HEK293 (cell line): ENCODE results near the gene TXNRD2.

Experiments used
- CTCF ChIP-seq: fragments of 450-650 bp; formaldehyde crosslinking; IDR thresholded peaks from 2 replicates; pipeline ENCODE4 v1.5.1; 2016; ENCODE audit warnings: missing biosample characterization, missing genetic modification characterization
- PRDM6 ChIP-seq: fragments of 450-650 bp; formaldehyde crosslinking; IDR thresholded peaks from 2 replicates; pipeline ENCODE4 v1.5.1; 2017; ENCODE audit warnings: missing biosample characterization, missing genetic modification characterization
- RBAK ChIP-seq: fragments of 450-650 bp; formaldehyde crosslinking; IDR thresholded peaks from 2 replicates; pipeline ENCODE4 v1.5.1; 2016; ENCODE audit warnings: missing biosample characterization, missing genetic modification characterization
- TCF7L2 ChIP-seq: IDR thresholded peaks from 2 replicates; pipeline ENCODE4 v1.6.1; 2011; ENCODE audit warnings: low read depth, mild to moderate bottlenecking, inconsistent platforms, low read length, moderate library complexity, borderline replicate concordance
- ZBTB11 ChIP-seq: fragments of 450-650 bp; formaldehyde crosslinking; conservative IDR thresholded peaks from 2 replicates; pipeline ENCODE4 v1.5.1; 2016; ENCODE audit warnings: low read depth, missing biosample characterization, missing genetic modification characterization
- ZBTB17 ChIP-seq: fragments of 450-650 bp; formaldehyde crosslinking; IDR thresholded peaks from 2 replicates; pipeline ENCODE4 v1.5.1; 2016; ENCODE audit warnings: missing biosample characterization, missing genetic modification characterization
- ZBTB48 ChIP-seq: fragments of 450-650 bp; formaldehyde crosslinking; IDR thresholded peaks from 2 replicates; pipeline ENCODE4 v1.5.1; 2016; ENCODE audit warnings: missing biosample characterization, missing genetic modification characterization
- ZFP69B ChIP-seq: fragments of 450-650 bp; formaldehyde crosslinking; IDR thresholded peaks from 2 replicates; pipeline ENCODE4 v1.5.1; 2016; ENCODE audit warnings: missing biosample characterization, missing genetic modification characterization
- ZNF16 ChIP-seq: fragments of 450-650 bp; formaldehyde crosslinking; IDR thresholded peaks from 2 replicates; pipeline ENCODE4 v1.5.1; 2016; ENCODE audit warnings: low read depth, missing biosample characterization, missing genetic modification characterization
- ZNF175 ChIP-seq: fragments of 450-650 bp; formaldehyde crosslinking; IDR thresholded peaks from 2 replicates; pipeline ENCODE4 v1.5.1; 2016; ENCODE audit warnings: missing biosample characterization, missing genetic modification characterization
- ZNF223 ChIP-seq: fragments of 450-650 bp; formaldehyde crosslinking; IDR thresholded peaks from 2 replicates; pipeline ENCODE4 v1.5.1; 2016; ENCODE audit warnings: missing biosample characterization, missing genetic modification characterization
- ZNF24 ChIP-seq: fragments of 450-650 bp; formaldehyde crosslinking; IDR thresholded peaks from 2 replicates; pipeline ENCODE4 v1.5.1; 2016; ENCODE audit warnings: missing biosample characterization, missing genetic modification characterization
- ZNF324 ChIP-seq: fragments of 450-650 bp; formaldehyde crosslinking; IDR thresholded peaks from 2 replicates; pipeline ENCODE4 v1.5.1; 2016; ENCODE audit warnings: missing biosample characterization, missing genetic modification characterization
- ZNF341 ChIP-seq: fragments of 450-650 bp; formaldehyde crosslinking; IDR thresholded peaks from 2 replicates; pipeline ENCODE4; 2016; ENCODE audit warnings: low read depth, missing biosample characterization, missing genetic modification characterization
- ZNF394 ChIP-seq: fragments of 450-650 bp; formaldehyde crosslinking; IDR thresholded peaks from 2 replicates; pipeline ENCODE4 v1.5.1; 2016; ENCODE audit warnings: missing biosample characterization, missing genetic modification characterization, mild to moderate bottlenecking, moderate library complexity, borderline replicate concordance
- ZNF433 ChIP-seq: fragments of 450-650 bp; formaldehyde crosslinking; IDR thresholded peaks from 2 replicates; pipeline ENCODE4 v1.5.1; 2016; ENCODE audit warnings: missing biosample characterization, missing genetic modification characterization, low read depth
- ZNF560 ChIP-seq: fragments of 450-650 bp; formaldehyde crosslinking; IDR thresholded peaks from 2 replicates; pipeline ENCODE4 v1.5.1; 2017; ENCODE audit warnings: missing biosample characterization, missing genetic modification characterization, borderline replicate concordance
- ZNF561 ChIP-seq: fragments of 450-650 bp; IDR thresholded peaks from 2 replicates; pipeline ENCODE4 v1.5.1; 2018; ENCODE audit warnings: missing biosample characterization, missing genetic modification characterization, borderline replicate concordance
- ZNF571 ChIP-seq: fragments of 450-650 bp; formaldehyde crosslinking; IDR thresholded peaks from 2 replicates; pipeline ENCODE4 v1.5.0; 2017; ENCODE audit warnings: missing biosample characterization, missing genetic modification characterization
- ZNF645 ChIP-seq: fragments of 450-650 bp; formaldehyde crosslinking; IDR thresholded peaks from 2 replicates; pipeline ENCODE4; 2016; ENCODE audit warnings: missing biosample characterization, missing genetic modification characterization
- ZNF701 ChIP-seq: fragments of 450-650 bp; formaldehyde crosslinking; IDR thresholded peaks from 2 replicates; pipeline ENCODE4 v1.5.1; 2016; ENCODE audit warnings: missing biosample characterization, missing genetic modification characterization
- ZNF791 ChIP-seq: fragments of 450-650 bp; formaldehyde crosslinking; IDR thresholded peaks from 2 replicates; pipeline ENCODE4 v1.5.1; 2016; ENCODE audit warnings: missing biosample characterization, missing genetic modification characterization
- ZSCAN23 ChIP-seq: fragments of 450-650 bp; formaldehyde crosslinking; IDR thresholded peaks from 2 replicates; pipeline ENCODE4 v1.5.1; 2016; ENCODE audit warnings: missing biosample characterization, missing genetic modification characterization
- TF ChIP-seq, protein P1 (sequence below): fragments of 450-650 bp; formaldehyde crosslinking; IDR thresholded peaks from 2 replicates; pipeline ENCODE4 v1.5.1; 2016; ENCODE audit warnings: missing biosample characterization, missing genetic modification characterization
- TF ChIP-seq, protein P2 (sequence below): fragments of 450-650 bp; formaldehyde crosslinking; IDR thresholded peaks from 2 replicates; pipeline ENCODE4 v1.5.1; 2017; ENCODE audit warnings: missing biosample characterization, mild to moderate bottlenecking, missing genetic modification characterization, moderate library complexity
- TF ChIP-seq, protein P3 (sequence below): fragments of 450-650 bp; formaldehyde crosslinking; IDR thresholded peaks from 2 replicates; pipeline ENCODE4 v1.5.1; 2016; ENCODE audit warnings: missing biosample characterization, missing genetic modification characterization

Gene TXNRD2

DNA sequence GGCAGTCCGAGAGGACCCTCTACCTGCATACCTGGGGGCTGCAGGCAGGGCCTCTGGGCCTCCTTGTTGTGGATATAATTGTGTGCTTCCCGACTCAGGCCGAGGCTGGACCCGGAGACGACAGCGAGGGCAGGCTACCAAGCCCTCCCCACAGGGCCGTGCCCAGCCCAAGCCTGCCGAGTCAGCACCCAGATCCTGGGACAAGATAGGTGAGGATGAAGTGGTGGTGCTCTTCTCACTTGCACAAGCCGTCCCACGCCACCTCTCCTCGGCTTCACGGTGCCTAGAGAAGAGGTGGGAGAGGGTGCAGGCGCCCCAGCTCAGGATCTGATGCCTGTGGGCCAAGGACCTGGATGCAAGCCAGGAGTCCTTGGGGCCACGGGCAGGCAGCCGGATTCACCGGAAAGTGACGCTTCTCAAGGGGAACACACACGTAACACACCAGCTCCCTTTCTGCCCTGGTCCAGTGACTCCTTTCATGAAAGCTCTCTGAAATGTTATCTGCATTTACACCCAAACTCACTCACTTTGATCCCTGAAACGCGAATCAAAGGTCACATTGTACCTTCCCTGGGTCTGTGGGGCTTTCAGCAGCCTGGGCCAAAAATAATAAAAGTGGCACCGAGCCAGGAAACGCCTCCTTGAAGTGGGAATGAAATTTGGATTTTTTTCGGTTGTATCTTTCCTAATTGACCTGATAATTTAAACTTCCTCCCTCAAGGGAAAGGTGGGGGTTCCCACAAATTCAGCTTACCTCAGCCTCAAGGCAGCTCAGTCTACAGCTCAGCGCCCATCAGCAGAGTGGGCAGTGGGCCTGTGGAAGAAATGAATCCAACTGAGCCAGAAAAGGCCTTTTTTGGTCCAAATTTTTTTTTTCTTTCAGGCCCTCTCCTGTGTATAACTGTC, 85.9 kb downstream of the TXNRD2 start (continued):
- no peak for TF ChIP-seq ZNF394 (tag by site-specific recombination)
- no peak for TF ChIP-seq ZNF645 (tag by site-specific recombination)
- no peak; the same call in none of the 2 replicates for TF ChIP-seq ZNF324 (tag by site-specific recombination)
- TF ChIP-seq ZNF560 (tag by site-specific recombination): no peak
- no peak for TF ChIP-seq ZSCAN23
- no peak for TF ChIP-seq CTCF (tag by site-specific recombination)
- no peak for TF ChIP-seq ZNF341 (tag by site-specific recombination)
- TF ChIP-seq ZNF571: no peak
- peak; percentile 73; the same call in 1 of the 2 replicates for TF ChIP-seq PRDM6 (tag by site-specific recombination)
- peak; percentile 91 for TF ChIP-seq ZBTB48 (tag by site-specific recombination)
- peak; percentile 95 for TF ChIP-seq ZBTB11 (tag by site-specific recombination)
- peak; percentile 54; the same call in 1 of the 2 replicates for TF ChIP-seq ZNF561 (tag by site-specific recombination)
- TF ChIP-seq, protein P1, sequence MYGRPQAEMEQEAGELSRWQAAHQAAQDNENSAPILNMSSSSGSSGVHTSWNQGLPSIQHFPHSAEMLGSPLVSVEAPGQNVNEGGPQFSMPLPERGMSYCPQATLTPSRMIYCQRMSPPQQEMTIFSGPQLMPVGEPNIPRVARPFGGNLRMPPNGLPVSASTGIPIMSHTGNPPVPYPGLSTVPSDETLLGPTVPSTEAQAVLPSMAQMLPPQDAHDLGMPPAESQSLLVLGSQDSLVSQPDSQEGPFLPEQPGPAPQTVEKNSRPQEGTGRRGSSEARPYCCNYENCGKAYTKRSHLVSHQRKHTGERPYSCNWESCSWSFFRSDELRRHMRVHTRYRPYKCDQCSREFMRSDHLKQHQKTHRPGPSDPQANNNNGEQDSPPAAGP (tag by site-specific recombination): peak; percentile 90
- peak; percentile 67 for TF ChIP-seq ZNF223 (tag by site-specific recombination)
- TF ChIP-seq ZBTB17: peak; percentile 84
- no peak for TF ChIP-seq TCF7L2
- TF ChIP-seq, protein P2, sequence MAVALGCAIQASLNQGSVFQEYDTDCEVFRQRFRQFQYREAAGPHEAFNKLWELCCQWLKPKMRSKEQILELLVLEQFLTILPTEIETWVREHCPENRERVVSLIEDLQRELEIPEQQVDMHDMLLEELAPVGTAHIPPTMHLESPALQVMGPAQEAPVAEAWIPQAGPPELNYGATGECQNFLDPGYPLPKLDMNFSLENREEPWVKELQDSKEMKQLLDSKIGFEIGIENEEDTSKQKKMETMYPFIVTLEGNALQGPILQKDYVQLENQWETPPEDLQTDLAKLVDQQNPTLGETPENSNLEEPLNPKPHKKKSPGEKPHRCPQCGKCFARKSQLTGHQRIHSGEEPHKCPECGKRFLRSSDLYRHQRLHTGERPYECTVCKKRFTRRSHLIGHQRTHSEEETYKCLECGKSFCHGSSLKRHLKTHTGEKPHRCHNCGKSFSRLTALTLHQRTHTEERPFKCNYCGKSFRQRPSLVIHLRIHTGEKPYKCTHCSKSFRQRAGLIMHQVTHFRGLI (tag by site-specific recombination): no peak; the same call in 1 of the 2 replicates
- TF ChIP-seq, protein P3, sequence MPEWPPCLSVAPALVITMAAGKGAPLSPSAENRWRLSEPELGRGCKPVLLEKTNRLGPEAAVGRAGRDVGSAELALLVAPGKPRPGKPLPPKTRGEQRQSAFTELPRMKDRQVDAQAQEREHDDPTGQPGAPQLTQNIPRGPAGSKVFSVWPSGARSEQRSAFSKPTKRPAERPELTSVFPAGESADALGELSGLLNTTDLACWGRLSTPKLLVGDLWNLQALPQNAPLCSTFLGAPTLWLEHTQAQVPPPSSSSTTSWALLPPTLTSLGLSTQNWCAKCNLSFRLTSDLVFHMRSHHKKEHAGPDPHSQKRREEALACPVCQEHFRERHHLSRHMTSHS (tag by site-specific recombination): no peak
- TF ChIP-seq ZNF791: no peak
- no peak for TF ChIP-seq ZNF16
- no peak for TF ChIP-seq ZNF701
- no peak for TF ChIP-seq ZNF433 (tag by site-specific recombination)
- TF ChIP-seq RBAK (tag by site-specific recombination): no peak
- TF ChIP-seq ZNF24 (tag by site-specific recombination): 0 out of 2 replicates have a peak, but pooled peaks have one; percentile 29
- TF ChIP-seq ZNF175 (tag by site-specific recombination): no peak
- peak; percentile 25; the same call in 1 of the 2 replicates for TF ChIP-seq ZFP69B (tag by site-specific recombination)
